Measurements from ENCODE around the gene MET. TPM values are rescaled to one million over a fixed set of nuclear protein-coding genes. Genes with fewer than 3 reads are reported as not detected.
"Not testable (repeated sequence)": the region's sequence is repeated elsewhere in the genome, so short reads cannot be mapped to it uniquely, and the experiment has no call there.

The MET gene
- total RNA-seq, 1 experiment from 2014 or later, result 67.7 TPM

DNA sequence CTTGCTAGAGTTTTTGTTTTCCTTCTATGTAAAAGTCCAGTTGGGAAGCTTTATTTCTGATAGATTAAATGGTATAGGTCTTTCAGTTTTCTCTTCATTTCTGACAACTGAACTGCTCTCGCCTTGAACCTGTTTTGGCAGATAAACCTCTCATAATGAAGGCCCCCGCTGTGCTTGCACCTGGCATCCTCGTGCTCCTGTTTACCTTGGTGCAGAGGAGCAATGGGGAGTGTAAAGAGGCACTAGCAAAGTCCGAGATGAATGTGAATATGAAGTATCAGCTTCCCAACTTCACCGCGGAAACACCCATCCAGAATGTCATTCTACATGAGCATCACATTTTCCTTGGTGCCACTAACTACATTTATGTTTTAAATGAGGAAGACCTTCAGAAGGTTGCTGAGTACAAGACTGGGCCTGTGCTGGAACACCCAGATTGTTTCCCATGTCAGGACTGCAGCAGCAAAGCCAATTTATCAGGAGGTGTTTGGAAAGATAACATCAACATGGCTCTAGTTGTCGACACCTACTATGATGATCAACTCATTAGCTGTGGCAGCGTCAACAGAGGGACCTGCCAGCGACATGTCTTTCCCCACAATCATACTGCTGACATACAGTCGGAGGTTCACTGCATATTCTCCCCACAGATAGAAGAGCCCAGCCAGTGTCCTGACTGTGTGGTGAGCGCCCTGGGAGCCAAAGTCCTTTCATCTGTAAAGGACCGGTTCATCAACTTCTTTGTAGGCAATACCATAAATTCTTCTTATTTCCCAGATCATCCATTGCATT lies 27.1 kb downstream of the MET start:
- no peak for DNase-seq (ENCODE audit: low spot score)

DNA sequence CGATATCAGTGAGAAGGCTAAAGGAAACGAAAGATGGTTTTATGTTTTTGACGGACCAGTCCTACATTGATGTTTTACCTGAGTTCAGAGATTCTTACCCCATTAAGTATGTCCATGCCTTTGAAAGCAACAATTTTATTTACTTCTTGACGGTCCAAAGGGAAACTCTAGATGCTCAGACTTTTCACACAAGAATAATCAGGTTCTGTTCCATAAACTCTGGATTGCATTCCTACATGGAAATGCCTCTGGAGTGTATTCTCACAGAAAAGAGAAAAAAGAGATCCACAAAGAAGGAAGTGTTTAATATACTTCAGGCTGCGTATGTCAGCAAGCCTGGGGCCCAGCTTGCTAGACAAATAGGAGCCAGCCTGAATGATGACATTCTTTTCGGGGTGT lies 27.7 kb downstream of the MET start:
- no peak for DNase-seq (ENCODE audit: low spot score)

DNA sequence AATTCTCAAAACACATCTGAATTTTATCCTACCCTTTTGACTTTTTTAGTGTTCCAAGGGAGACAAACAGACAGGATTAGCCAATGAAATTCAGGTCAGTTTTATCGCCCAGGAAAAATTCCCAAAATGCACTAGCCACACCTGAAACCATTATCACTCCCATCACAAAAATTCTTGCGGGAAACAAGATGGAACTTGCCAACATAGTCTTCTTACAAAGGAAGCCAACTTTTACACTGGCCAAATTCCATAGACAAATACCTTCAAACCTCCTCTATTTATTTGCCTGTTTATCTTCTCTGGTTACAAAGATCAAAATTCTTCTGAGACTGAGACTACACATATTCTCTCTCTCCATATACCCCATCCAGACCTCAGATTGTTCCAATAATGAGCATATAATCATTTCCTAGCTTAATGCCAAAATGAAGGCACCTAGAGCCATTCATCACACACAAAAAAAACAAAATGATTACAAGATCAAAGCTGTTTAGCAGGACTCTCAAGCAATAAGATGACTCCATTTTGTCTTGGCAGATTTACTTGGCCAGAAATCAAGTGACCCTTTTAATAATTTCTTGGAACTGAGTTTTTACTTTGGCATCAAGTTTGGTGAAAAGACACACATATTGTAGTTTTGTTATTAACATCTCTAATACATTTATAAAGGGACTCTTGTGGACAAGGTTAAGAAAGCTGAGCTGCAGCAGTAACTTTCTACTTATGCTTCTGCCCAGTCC lies 30.2 kb downstream of the MET start:
- no peak for DNase-seq (ENCODE audit: low spot score)

DNA sequence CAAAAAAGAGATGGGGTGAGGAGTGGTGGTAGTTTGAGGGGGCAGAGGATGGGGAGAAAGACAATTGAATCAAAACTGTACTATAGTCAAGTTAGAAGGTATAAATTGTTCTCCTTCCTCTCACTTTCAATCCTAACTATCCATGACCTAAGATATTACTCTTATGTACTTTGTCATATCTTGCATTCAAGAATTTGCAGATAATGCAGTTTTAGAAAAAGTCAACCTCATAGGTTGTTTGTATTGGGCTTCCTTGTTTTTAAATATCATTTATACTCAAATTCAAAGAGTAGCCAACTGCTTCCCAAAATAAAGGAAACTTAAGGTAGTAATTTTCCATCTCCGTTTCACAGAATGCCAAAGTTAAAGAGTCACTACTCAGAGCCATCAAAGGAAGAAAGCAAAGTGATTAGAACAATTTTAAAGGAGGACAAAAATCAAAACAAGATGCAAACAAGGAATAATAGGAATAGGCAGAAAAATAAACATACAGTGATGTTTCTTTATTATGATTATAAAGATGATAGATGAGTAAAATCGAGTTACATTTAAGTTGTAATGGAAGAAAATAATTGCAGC lies 32.7 kb downstream of the MET start:
- DNase-seq (ENCODE audit: low spot score), result no peak

DNA sequence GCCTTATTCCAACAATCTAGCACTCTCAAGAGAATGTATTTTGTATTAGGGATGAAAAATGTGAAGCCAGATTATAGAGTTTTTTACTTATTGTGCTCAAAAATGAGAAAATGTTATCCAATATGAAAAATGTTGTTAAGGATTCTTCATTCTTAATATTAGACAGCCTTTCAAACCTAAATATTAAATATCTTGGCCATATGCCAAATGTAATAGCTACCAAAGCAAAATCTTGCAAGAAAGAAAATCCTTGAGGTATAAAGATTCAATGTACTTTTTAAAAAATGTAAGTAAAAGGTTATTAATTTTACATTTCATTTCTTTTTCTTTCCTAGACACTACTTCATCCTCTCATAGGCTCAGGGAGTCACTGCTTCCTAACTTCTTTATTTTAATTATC lies 33.4 kb downstream of the MET start:
- DNase-seq (ENCODE audit: low spot score), result no peak

DNA sequence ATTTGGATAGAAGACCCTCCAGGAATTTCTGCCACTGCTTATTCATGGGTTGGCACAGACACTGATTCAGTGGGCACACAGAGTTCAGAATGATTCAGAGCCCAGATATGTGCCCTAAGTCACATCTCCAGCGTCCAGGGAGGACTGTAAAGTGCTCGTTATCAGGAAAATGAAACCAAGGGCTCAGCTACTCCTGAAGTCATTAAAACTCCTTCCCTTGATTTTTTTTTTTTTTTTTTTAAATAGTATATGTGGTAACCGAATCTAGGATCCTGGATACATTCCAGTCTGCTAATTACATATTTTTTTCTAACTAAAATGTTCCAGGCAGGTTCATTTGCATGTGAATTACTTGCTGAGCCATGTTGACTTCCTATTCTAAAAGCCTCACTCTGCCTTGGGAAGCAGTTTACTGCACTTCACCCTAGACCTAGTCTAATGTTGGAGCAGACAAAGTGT lies 34.7 kb downstream of the MET start:
- DNase-seq (ENCODE audit: low spot score), result peak; percentile 85

DNA sequence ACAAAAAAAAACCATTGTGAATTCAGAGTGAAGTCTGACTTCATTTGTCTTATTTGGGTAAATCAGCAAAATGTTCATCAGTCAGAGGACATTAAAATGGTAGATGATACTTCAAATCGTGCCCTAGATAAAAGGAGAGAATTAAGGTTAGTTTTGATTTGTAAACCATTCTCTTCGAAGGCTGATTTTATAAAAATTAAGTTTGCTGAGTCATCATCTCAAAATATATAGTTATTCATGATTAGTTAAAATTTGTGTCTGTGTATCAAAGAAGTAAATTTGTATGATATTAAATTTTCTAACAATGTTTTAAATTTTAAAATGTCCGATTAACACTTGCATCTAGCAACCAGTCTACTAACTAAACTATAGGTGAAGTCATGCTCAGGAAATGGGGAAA lies 35.3 kb downstream of the MET start:
- no peak for DNase-seq (ENCODE audit: low spot score)

DNA sequence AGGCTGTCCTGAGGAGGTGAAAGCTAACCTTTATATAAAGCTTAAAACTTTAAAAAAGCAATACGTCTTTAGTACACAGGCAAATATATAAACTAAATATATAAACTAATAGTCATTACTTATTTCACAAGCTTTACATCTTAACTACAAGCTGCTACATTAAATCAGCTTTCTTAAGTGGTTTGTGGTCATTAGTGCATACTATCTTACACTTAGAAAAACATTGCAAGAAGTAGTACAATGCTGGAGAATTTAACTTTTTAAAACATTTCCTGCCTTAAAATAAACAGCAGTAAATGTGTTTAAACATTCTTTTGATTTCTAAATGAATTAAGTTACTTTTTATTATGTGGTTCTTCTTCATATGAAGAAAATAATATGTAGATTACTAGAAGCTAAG lies 36.3 kb downstream of the MET start:
- DNase-seq (ENCODE audit: low spot score), result no peak

DNA sequence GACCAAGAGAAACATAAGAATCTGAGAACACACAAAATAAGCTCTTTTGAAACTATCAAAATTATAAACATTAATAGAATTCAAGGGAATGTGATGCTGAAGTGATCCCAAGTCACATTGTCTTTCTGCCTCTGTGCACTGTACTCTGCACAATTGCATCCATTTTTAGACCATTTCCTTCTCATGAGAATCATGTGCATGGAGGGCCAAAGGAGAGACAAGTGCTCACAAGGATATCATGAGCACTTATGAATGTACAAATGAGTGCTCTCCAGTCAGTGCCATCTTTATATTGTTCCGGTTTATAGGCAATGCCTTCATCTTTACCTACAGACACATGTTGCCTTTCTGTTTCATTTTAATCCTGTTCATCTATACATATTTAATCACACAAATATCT lies 36.9 kb downstream of the MET start:
- no peak for DNase-seq (ENCODE audit: low spot score)

DNA sequence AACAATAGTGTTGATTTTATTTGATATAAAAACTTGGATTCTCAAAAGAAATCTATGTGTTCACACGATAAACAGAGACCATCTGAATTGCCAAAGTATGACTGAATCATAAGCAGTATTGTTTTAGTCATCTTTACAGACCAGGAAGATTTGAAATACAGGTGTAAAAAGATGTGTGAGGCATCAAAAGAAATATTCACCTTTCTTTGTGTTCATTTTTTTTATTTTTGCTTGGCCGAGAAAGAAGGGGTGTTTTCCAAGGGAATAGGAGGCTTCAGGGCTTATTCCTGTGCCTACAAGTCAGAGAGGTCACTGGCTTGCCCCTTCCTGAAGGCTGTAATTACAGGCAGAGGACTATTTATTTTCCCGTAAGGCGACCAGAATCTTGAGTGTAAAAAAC lies 37.3 kb downstream of the MET start:
- no peak for DNase-seq (ENCODE audit: low spot score)

DNA sequence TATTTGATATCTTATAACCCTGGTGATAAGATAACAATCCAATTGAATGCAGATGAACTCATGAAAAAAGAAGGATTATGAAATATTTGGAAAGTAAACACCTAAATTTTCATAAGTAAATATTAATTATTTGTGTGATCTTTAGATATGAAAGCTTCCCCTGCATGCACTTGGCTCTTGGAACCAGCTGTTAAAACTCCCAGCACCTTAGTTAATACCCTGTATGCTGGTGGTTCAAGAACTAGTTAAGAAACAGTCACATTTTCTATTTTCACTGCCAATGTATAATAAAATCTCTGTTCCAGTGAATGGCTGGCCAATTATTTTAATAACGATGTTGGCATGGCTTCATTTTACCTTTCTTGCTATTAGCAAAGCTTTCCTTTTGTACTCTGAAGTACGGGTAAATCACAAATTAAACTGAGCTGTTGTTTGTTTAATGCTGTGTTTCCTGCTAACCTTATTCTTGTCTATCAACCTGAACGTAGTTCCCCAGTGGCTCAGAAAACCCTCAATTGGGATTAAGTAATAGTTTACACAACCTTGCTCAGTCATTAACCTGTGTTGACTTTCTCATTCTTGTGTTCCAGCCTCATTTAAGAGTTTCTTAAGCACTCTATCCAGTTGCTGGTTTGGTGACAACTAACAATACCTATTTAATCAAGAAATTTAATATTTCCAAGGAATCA lies 38.9 kb downstream of the MET start:
- no peak for DNase-seq (ENCODE audit: low spot score)

DNA sequence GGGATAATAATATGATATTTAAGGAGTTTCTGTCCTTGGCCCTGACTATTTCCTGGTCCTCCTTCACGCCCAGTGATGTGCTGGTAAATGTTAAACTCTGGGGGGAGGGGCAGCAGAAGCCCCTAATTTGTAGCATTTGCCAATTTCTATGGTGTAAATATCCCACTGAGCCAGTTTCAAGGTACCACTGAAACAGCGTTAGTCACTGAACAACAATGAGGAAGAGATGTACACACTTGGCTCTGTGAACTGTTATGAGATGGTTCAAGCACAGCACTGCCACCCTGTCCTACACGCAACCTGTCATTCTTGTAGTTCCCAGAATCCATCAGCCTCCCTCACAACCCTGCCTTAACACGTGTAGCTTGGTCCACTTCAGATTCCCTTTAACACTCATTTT lies 39.8 kb downstream of the MET start:
- no peak for DNase-seq (ENCODE audit: low spot score)

DNA sequence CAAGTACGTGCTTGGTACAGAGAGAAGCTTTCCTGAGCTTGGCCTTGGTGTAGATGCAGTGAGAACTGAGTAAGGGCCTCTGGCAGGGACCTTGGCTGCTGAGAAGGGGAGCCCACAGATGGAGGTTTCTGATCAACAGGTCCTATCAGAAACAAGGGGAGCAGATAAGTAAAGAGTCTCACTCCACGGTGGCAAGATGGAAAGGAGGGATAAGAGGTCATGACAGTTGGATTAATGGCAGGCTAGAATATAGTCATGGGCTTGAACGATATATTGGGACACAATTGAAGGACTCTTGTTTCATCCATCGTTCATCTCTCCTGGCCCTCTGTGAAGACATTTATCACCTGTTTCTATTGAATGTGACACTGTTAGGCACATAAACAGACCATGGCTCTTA lies 41.5 kb downstream of the MET start:
- no peak for DNase-seq (ENCODE audit: low spot score)

DNA sequence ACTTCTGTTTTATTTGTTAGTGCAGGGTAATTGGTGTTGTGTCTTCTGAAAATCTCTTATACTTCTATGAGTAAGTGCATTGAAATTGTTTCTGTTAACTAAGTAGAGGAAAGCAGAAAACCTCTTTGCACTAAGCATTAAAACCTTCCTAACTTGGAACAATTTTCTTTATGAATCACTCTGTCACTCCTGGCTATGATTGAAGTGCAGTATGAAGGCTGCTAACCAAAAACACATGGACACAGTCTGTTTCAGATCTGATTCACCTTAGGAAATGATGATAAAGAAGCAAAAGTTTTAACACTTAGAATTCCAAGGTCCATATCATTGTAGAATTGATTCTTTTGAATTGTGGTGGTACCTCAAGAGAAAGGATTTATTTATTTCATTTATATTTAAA lies 41.9 kb downstream of the MET start:
- DNase-seq (ENCODE audit: low spot score), result no peak

DNA sequence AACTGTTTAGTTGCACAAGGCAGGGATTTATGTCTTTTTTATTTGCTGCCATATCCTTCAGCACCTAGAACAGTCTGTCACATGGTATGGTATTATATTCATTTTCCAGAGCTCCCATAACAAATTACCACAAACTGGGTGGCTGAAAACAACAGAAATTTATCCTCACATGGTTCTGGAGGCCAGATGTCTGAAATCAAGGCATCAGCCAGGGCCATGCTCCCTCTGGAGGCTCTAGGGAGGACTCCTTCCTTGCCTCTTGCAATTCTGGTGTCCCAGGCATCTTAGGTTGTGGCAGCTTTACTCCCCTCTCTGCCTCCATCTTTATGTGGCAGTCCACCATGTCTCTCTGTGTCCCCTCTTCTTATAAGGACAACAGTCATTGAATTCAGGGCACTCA lies 43.1 kb downstream of the MET start:
- no peak for DNase-seq (ENCODE audit: low spot score)

DNA sequence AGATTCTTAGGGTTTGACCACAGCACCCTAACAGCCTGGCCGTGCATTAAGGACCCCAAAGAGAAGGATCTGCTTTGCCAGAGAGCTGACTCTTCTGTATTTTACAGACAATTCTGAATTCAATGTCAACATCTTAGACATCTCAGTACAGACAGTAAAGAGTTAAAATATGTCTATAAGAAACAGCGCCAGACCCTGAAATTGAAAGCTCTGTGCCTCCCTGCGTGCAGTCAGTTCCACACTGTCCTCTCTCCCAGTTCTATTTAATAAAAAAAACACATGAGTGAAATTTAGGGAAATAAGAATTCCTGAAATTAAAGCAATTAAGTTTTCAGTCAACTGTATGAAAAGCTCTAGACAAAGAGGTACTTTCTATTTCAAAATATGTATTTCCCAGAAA lies 45.1 kb downstream of the MET start:
- DNase-seq (ENCODE audit: low spot score), result no peak

DNA sequence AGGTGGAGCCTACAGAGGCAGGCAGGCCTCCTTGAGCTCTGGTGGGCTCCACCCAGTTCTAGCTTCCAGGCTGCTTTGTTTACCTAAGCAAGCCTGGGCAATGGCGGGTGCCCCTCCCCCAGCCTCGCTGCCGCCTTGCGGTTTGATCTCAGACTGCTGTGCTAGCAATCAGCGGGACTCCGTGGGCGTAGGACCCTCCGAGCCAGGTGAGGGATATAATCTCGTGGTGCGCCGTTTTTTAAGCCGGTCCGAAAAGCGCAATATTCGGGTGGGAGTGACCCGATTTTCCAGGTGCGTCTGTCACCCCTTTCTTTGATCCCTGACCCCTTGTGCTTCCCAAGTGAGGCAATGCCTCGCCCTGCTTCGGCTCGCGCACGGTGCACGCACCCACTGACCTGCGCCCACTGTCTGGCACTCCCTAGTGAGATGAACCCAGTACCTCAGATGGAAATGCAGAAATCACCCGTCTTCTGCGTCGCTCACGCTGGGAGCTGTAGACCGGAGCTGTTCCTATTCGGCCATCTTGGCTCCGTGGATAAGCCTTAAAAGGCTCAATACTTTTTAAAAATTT lies 52.0 kb downstream of the MET start:
- not testable (repeated sequence) for DNase-seq (ENCODE audit: low spot score)

DNA sequence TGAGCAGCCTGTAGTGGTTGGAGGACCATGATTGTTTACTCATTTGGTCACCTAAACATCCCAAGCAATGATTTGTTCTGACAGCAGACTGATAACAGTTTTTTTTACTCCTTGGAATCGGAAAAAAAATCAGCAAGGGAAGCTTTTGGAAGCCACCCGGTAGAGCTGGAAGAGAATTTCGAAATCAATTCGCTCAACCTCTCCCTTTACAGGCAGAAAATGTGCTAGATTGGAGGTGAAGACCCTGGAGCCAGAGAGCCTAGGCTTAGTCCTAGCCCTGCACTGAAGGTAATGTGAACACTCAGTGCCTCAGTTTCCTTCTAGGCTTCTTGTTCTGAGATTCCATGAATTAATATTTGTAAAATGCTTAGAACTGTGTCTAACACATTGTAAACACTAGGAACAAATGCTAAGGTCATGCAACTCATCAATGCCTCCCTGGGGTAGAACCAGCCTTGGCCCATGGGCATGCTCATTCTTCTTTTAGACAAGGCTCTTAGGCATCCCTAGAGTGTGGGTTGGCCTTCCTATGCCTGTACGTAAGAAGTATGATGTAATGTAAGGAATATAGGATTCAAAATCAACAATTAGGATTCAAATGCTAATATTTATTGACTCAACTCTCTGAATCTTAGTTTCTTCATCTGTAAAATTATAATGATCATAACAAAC lies 52.7 kb downstream of the MET start:
- DNase-seq (ENCODE audit: low spot score), result no peak

DNA sequence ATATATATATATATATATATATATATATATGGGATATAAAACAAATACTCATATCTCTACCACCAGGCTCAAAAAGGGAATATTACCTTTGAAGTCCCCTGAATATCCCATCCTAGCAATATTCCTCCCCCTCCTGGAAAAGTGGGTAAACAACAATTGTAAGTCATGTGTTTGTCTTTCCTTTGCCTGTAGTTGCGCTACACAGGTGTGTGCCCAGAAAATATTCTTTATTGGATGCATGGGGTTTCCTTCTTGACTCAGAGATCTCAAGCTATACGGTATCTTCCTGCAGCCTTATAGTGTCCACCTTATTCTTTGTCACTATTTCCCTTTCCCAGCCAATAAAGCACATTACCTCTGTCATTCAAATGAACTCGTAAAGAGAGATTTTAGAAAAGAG lies 54.2 kb downstream of the MET start:
- DNase-seq (ENCODE audit: low spot score), result no peak

DNA sequence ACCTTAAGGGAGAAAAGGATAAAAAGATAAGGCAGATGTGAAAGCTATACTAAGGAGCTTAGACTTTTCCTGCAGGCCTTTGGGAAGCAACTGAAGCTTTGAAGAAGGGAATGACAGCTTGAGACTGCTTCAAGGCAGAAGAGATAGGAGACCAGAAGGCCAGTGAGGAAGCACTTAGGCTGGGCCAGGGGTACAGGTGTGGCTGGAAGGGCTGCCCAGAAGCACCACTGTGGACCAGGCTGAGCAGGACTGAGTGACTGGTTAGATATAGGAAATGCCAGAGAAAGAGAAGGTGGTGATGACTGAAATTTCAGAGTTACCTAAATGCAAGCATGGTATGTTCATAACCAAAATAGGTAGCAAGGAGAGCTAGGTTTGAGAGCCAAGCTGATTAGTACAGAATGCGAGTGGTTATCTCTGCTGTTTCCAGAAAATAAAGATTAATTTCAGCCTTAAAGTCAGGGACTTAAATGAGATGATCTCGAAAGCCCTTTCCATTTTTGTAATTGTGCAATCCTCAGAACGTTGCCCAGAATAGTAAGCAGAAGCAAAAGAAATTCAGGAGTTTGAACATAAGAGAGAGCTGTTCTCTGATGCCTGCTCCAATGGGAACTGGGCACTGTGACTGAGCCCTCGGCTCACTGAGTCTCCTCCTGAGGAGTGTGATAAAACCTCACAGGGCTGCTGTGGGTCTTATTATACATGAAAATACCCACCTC lies 54.9 kb downstream of the MET start:
- DNase-seq (ENCODE audit: low spot score), result no peak

Data from H4 (cell line).